Cardiac muscle cell (in vitro differentiated cells and primary cell): ENCODE data around the gene DCAF11. TPM values are rescaled to one million over a fixed set of nuclear protein-coding genes. Genes with fewer than 3 reads are reported as not detected.

ENCODE experiments used
- DNase-seq, 2 donors: peaks; one replicate each; pipeline versions ENCODE4 v3.0.0 to v3.0.0-alpha.2; 2010 to 2017; ENCODE audit warnings: low read depth in 1 of 2, low spot score in 1 of 2
- H3K27ac ChIP-seq: fragments of 200-600 bp; sonication (generic); 2 replicates; pipeline ENCODE4 v1.5.1; 2016
- H3K27me3 ChIP-seq: fragments of 200-600 bp; sonication (generic); 2 replicates; pipeline ENCODE4 v1.6.0; 2016; ENCODE audit warnings: control low read depth
- H3K36me3 ChIP-seq: fragments of 200-600 bp; sonication (generic); 2 replicates; pipeline ENCODE4 v1.5.1; 2016; ENCODE audit warnings: control low read depth
- H3K4me1 ChIP-seq: fragments of 200-600 bp; sonication (generic); 2 replicates; pipeline ENCODE4 v1.8.1; 2017; ENCODE audit warnings: low read depth, mild to moderate bottlenecking, mixed run types
- H3K4me3 ChIP-seq: fragments of 200-600 bp; sonication (generic); 2 replicates; pipeline ENCODE4 v1.5.1; 2016; ENCODE audit warnings: mild to moderate bottlenecking
- H3K9me3 ChIP-seq: fragments of 200-600 bp; sonication (generic); 2 replicates; pipeline ENCODE4 v1.5.1; 2017; ENCODE audit warnings: low read depth, mild to moderate bottlenecking, control low read depth
- CTCF ChIP-seq: IDR thresholded peaks from 2 replicates; pipeline ENCODE4 v1.5.1; 2012; ENCODE audit warnings: low read depth, mild to moderate bottlenecking, low read length
- polyA plus RNA-seq: library from polyadenylated mRNA; unstranded; fragments of >200 nt; fragmentation: Nextera tagmentation; extraction: Ambion mirVana; gene quantifications from 2 replicates; pipeline ENCODE4 v1.2.1, GENCODE V29; 2016
- total RNA-seq: library from RNA; depleted of rRNA; stranded (reverse); fragments of >200 nt; gene quantifications from 2 replicates; pipeline ENCODE4 v1.2.3, GENCODE V29; 2016

Gene DCAF11
- total and polyA plus RNA-seq, 2 experiments from 2014 or later: 110 to 317 TPM

DNA sequence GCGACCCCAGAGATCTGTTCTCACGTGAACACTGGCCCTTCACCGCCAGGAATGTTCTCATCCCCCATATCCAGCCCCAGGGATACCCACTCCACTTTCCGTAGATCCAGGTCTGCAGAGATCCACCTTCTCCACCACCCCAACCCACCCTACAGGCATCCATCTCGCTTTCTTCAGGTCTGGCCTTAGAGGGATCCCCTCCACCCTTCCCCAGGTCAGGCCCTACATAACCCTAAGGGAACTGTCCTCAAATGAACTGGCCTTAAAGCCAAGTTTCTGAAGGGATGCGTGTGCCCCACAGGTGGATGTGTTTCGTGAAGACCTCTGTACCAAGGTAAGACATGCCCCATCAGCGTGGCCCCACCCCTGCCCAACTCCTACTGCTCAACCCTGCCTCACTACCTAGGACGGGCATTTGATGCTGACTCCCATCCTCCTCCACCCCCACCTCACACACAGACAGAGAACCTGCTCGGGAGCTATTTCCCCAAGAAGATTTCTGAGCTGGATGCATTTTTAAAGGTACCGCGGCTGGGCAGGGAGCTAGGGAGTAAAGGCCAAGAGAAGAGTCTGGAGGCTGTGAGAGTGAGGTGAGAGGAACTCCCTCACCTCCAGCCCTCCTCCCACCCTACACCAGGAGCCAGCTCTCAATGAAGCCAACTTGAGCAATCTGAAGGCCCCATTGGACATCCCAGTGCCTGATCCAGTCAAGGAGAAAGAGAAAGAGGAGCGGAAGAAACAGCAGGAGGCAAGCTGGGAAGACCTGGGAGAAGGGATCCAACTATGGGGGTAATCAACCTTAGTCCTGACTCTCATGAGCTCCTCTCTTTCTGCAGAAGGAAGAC is 22.3 kb downstream of the DCAF11 start:
- Histone ChIP-seq H3K9me3 (no peaks in the 10 kb centered on the region), H3K4me1 (peaks cover 22% of the 10 kb centered on the region), H3K27ac (peak overlapping the region; percentile 25), H3K27me3 (no peaks in the 10 kb centered on the region), H3K4me3 (peak overlapping the region; percentile 63), H3K36me3 (peaks cover 15% of the 10 kb centered on the region)
- DNase-seq: no peak
- no peak for TF ChIP-seq CTCF

- Histone ChIP-seq H3K27me3 (no peaks in the 10 kb centered on the region), H3K4me3 (no peak overlapping the region), H3K4me1 (peaks cover 14% of the 10 kb centered on the region), H3K9me3 (no peaks in the 10 kb centered on the region), H3K27ac (peak overlapping the region; percentile 25), H3K36me3 (peaks cover 15% of the 10 kb centered on the region)
- TF ChIP-seq CTCF: no peak
- no peak for DNase-seq
These were observed 23.2 kb downstream of the DCAF11 start for GRCh38 chr14:24137529-24138395.

DNA sequence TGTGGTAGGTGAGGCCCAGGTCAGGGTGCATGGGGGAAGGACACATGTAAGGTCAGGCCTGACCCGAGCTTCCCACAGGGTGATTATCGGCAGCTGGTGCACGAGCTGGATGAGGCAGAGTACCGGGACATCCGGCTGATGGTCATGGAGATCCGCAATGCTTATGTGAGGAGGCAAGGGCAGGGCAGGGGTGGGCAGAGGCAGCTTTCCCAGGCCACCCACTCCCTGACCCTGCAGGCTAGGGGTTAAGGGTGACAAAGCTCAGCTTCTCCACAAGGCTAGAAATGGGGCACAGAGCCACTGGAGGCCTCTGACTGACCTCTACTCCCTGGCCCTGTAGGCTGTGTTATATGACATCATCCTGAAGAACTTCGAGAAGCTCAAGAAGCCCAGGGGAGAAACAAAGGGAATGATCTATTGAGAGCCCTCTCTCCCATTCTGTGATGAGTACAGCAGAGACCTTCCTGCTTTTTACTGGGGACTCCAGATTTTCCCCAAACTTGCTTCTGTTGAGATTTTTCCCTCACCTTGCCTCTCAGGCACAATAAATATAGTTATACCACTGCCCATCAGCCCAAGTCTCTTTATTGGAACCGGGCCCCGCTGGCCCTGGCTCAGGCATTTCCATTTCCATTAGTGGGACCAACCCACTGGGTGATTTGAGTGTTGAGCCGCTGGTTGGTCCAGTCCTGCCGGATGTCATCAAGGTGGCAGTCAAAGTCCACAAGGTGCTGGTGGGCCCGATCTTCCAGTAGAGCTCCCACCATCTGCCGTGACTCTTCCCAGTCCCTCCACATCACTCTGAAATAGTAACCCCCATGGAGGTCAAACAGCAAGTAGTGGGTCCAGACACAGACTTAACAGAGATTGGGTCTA is 24.1 kb downstream of the DCAF11 start:
- Histone ChIP-seq H3K4me3 (no peak overlapping the region), H3K27ac (peak overlapping the region; percentile 25), H3K27me3 (no peaks in the 10 kb centered on the region), H3K9me3 (no peaks in the 10 kb centered on the region), H3K4me1 (peaks cover 10% of the 10 kb centered on the region), H3K36me3 (peaks cover 15% of the 10 kb centered on the region)
- TF ChIP-seq CTCF: no peak
- DNase-seq: no peak

DNA sequence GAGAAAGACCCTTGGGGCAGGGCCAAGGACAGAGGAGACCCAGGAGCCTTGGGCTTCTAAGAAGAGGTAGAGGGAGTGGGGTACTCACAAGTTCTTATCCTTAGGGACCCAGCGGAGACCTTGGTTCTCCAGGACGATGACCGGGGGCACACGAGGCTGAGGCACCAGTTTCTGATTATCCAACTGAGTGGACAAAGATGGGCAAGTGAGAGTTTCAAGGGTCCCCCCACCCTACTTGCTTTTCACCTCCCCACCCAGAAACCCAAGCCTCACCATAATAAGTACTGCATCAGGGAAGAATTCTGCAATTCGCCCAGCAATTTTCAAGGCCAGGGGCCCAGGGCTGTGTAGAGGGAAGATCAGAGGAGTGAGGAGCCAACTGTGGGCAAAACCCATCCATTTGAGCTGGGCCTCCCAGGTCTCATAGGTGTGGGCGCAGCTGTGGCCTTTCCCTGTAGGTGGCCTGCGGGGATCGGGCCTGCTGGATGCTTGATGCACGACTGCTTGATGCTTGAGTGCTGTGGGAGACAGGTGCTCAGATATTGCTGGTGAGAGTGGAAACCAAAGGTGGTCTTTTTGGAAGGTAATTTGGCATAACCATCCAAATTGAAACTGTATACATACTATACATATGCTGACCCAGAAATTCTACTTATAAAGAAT is 24.8 kb downstream of the DCAF11 start:
- Histone ChIP-seq H3K4me1 (peaks cover 10% of the 10 kb centered on the region), H3K9me3 (no peaks in the 10 kb centered on the region), H3K36me3 (peaks cover 15% of the 10 kb centered on the region), H3K4me3 (peak overlapping the region; percentile 70), H3K27me3 (no peaks in the 10 kb centered on the region), H3K27ac (no peak overlapping the region)
- no peak for TF ChIP-seq CTCF
- DNase-seq: no peak
